A673 (cell line): Measurements from ENCODE around the gene BAIAP2. TPM values are rescaled to one million over a fixed set of nuclear protein-coding genes. Genes with fewer than 3 reads are reported as not detected.

ENCODE experiments used
- BruUV-seq: library from RNA; stranded (reverse); fragments of 400-500 nt; replicated peaks from 2 replicates; lab custom pipeline; 2021; lab: Mats Ljungman, UMichigan
- CTCF ChIA-PET: fragments of 300-600 bp; sonication (Branson Sonifier 250); formaldehyde crosslinking; loops from one replicate; lab custom pipeline; 2022; ENCODE audit warnings: antibody characterized with exemption; lab: Charles Lee
- POLR2A ChIA-PET: fragments of 300-600 bp; sonication (Branson Sonifier 250); formaldehyde crosslinking; loops from one replicate; lab custom pipeline; 2022; ENCODE audit warnings: antibody characterized with exemption; ENCODE audit not compliant: low non-redundant PET; lab: Charles Lee
- DNase-seq: peaks from one replicate; pipeline ENCODE4 v3.0.0-alpha.2; 2015; ENCODE audit warnings: low spot score
- H3K27ac ChIP-seq: fragments of 200-600 bp; sonication (generic); 2 replicates; pipeline ENCODE4 v1.5.1; 2016; ENCODE audit warnings: mixed run types, low read depth, mild to moderate bottlenecking, mixed read lengths, antibody characterized with exemption, low read length; ENCODE audit not compliant: poor library complexity, severe bottlenecking
- H3K27me3 ChIP-seq: fragments of 200-600 bp; sonication (generic); replicated peaks from 2 replicates; pipeline ENCODE4 v1.6.1; 2017; ENCODE audit warnings: mixed run types, low read depth, mild to moderate bottlenecking, mixed read lengths, antibody characterized with exemption, low read length; ENCODE audit not compliant: insufficient read depth, poor library complexity
- H3K36me3 ChIP-seq: fragments of 200-600 bp; sonication (generic); 2 replicates; pipeline ENCODE4 v1.6.1; 2016; ENCODE audit warnings: mixed run types, mild to moderate bottlenecking, mixed read lengths, antibody characterized with exemption, low read length; ENCODE audit not compliant: insufficient read depth, poor library complexity, severe bottlenecking
- H3K4me1 ChIP-seq: fragments of 200-600 bp; sonication (generic); 2 replicates; pipeline ENCODE4 v1.6.1; 2017; ENCODE audit warnings: mixed run types, mild to moderate bottlenecking, mixed read lengths, antibody characterized with exemption, low read length; ENCODE audit not compliant: insufficient read depth, poor library complexity, severe bottlenecking
- H3K4me3 ChIP-seq: fragments of 200-600 bp; sonication (generic); 2 replicates; pipeline ENCODE4 v1.5.1; 2016; ENCODE audit warnings: low read depth, mixed run types, mild to moderate bottlenecking, mixed read lengths, low read length; ENCODE audit not compliant: poor library complexity, severe bottlenecking
- H3K9me3 ChIP-seq: fragments of 200-600 bp; sonication (generic); 2 replicates; pipeline ENCODE4 v1.6.1; 2016; ENCODE audit warnings: mixed run types, low read depth, mild to moderate bottlenecking, mixed read lengths, antibody characterized with exemption, low read length; ENCODE audit not compliant: poor library complexity, severe bottlenecking
- EZH2 ChIP-seq: fragments of 200-600 bp; sonication (generic); IDR thresholded peaks from 2 replicates; pipeline ENCODE4 v1.6.1; 2017; ENCODE audit warnings: borderline replicate concordance, low read depth, mild to moderate bottlenecking, mixed read lengths, antibody characterized with exemption, low read length; ENCODE audit not compliant: poor library complexity, severe bottlenecking
- intact Hi-C: fragments of 100-400 bp; cut with micrococcal nuclease; formaldehyde crosslinking; loops from one replicate; pipeline ENCODE4 v1.10.0; 2022; ENCODE audit not compliant: unreplicated experiment
- total RNA-seq: library from RNA; stranded (reverse); gene quantifications from 2 replicates; pipeline ENCODE4 v1.2.3, GENCODE V29; 2021
- TF ChIP-seq, protein P1 (sequence below): fragments of 300-800, 200-600 bp; sonication (generic); conservative IDR thresholded peaks from 2 replicates; pipeline ENCODE4 v1.5.1; 2017; ENCODE audit warnings: low read depth, mild to moderate bottlenecking, antibody characterized with exemption, low read length, moderate library complexity, mixed read lengths

BAIAP2 gene
- total RNA-seq, 1 experiment from 2014 or later = 51.6 TPM

DNA sequence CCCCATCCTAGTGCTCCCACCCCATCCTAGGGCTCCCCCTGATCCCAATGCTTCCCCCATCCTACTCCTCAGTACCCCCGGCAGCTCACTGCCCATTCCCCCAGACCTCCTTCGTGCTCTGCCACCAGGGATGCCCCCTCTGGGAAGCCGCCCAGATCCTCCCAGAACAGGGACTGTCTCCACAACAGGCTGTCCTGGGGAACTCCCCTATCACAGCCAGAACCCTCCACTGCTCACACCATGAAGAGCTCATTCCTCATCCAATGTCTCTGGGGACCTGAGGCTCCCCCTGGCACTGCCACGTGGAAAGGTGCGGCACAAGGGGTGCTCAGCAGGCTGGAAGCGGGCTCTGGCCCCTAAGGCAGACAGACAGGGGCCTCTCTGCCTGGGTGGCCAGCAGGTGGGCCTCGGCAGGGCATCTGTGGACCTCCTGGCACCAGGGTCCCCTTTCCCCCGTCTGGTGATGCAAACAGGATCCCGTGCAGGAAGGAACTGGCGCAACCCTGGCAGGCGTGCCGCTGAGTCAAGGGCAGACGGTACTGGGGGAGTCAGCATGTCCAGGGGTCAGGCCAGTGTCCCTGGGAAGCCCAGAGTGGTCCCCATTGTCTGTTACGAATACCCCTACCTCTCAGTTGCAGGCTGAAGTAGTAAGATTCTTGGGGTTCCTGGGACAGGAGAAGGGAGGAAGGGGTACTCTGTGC, 115.6 kb downstream of the BAIAP2 start:
- POLR2A ChIA-PET = interaction anchor here (0.5 to 0.8 kb wide), 2 partner anchors 446 to 829 kb away, joined by 4 to 13 read pairs; no protein-coding TSS in a partner anchor

DNA sequence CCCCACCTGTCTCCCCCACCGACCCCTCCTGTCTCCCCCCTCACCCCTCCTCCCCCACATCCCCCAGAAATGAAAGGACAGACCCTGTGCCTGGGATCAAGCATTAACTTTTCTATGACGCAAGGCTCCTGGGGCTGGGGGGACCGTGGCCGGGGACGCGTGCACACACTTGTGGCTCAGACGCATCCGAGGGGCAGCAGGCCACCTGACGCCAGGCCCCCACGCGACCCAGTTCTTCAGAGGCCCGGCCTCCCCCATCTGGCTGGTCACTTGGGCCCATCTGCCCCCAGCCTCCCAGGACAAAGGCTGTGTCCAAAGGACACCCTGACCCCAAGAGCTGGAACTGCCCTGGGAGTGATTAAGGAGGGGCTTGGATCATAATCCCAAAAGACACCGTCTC, 116.3 kb downstream of the BAIAP2 start:
- ChIA-PET POLR2A (no interaction called here), CTCF (no interaction called here)
- no peak for TF ChIP-seq EZH2
- TF ChIP-seq, protein P1, sequence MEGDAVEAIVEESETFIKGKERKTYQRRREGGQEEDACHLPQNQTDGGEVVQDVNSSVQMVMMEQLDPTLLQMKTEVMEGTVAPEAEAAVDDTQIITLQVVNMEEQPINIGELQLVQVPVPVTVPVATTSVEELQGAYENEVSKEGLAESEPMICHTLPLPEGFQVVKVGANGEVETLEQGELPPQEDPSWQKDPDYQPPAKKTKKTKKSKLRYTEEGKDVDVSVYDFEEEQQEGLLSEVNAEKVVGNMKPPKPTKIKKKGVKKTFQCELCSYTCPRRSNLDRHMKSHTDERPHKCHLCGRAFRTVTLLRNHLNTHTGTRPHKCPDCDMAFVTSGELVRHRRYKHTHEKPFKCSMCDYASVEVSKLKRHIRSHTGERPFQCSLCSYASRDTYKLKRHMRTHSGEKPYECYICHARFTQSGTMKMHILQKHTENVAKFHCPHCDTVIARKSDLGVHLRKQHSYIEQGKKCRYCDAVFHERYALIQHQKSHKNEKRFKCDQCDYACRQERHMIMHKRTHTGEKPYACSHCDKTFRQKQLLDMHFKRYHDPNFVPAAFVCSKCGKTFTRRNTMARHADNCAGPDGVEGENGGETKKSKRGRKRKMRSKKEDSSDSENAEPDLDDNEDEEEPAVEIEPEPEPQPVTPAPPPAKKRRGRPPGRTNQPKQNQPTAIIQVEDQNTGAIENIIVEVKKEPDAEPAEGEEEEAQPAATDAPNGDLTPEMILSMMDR = no peak
- Histone ChIP-seq H3K4me3 (no peak overlapping the region), H3K9me3 (no peaks in the 10 kb centered on the region), H3K27me3 (no peaks in the 10 kb centered on the region), H3K36me3 (no peaks in the 10 kb centered on the region), H3K4me1 (peaks cover 11% of the 10 kb centered on the region), H3K27ac (no peak overlapping the region)
- no TSS peak for BruUV-seq
- intact Hi-C loops = no loop called here
- no peak for DNase-seq

More for the DNA sequence above, 115.6 kb downstream of the BAIAP2 start:
- TF ChIP-seq EZH2 = no peak
- TF ChIP-seq, protein P1 = no peak
- no peak for DNase-seq
- Histone ChIP-seq H3K36me3 (no peaks in the 10 kb centered on the region), H3K4me3 (no peak overlapping the region), H3K9me3 (no peaks in the 10 kb centered on the region), H3K4me1 (peaks cover 11% of the 10 kb centered on the region), H3K27me3 (no peaks in the 10 kb centered on the region), H3K27ac (no peak overlapping the region)
- intact Hi-C loops = no loop called here
- no TSS peak for BruUV-seq
- CTCF ChIA-PET = no interaction called here

DNA sequence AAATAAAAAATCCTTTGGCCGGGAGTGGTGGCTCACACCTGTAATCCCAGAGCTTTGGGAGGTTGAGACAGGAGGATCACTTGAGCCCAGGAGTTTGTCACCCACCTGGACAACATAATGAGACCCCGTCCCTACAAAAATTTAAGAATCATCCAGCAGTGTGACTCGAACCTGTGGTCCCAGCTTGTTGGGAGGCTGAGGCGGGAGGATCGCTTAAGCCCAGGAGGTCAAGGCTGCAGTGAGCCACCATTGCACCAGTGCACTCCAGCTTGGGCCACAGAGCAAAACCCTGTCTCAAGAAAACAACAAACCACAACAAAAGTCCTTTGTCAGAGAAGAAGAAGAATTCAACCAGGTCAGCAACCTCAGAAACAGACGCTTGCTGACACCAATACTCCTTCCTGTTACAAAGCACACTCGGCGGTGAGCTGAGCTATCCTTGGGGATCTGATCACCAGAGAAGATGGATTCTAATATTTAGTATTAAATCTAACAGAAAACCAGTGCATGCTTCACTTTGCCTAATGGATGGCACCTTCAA, 117.4 kb downstream of the BAIAP2 start:
- no TSS peak for BruUV-seq
- Histone ChIP-seq H3K4me1 (peaks cover 11% of the 10 kb centered on the region), H3K27me3 (no peaks in the 10 kb centered on the region), H3K9me3 (no peaks in the 10 kb centered on the region), H3K36me3 (no peaks in the 10 kb centered on the region), H3K27ac (no peak overlapping the region), H3K4me3 (no peak overlapping the region)
- intact Hi-C loops = no loop called here
- POLR2A ChIA-PET = no interaction called here
- CTCF ChIA-PET = interaction anchor here (0.5 to 0.7 kb wide), 2 partner anchors 24 to 845 kb away, joined by 4 to 8 read pairs; no protein-coding TSS in a partner anchor
- DNase-seq = no peak
- no peak for TF ChIP-seq EZH2
- TF ChIP-seq, protein P1 = no peak
